ENCODE measurements around the gene NOS1AP.

- TF ChIP-seq SNAI2 (CRISPR knock-in tag; IDR thresholded peaks at IDR 0.05) (no peak), RARB (CRISPR knock-in tag; IDR thresholded peaks at IDR 0.05) (no peak), TSHZ2 (CRISPR knock-in tag; IDR thresholded peaks at IDR 0.05) (no peak), PPARA (CRISPR knock-in tag; IDR thresholded peaks at IDR 0.05; ENCODE audit: borderline replicate concordance) (no peak), TCF4 (CRISPR knock-in tag; IDR thresholded peaks at IDR 0.05; ENCODE audit: borderline replicate concordance) (no peak), ARNTL (CRISPR knock-in tag; IDR thresholded peaks at IDR 0.05; ENCODE audit: borderline replicate concordance, low read depth) (no peak), POU6F1 (CRISPR knock-in tag; IDR thresholded peaks at IDR 0.05; ENCODE audit: borderline replicate concordance, low read depth) (no peak), OSR1 (CRISPR knock-in tag; IDR thresholded peaks at IDR 0.05) (no peak), CSDC2 (CRISPR knock-in tag; IDR thresholded peaks at IDR 0.05) (no peak), ZFP30 (CRISPR knock-in tag; IDR thresholded peaks at IDR 0.05) (no peak)
These were observed 233.5 kb downstream of the NOS1AP start for GRCh38 chr1:162303004-162303344.

Data from SK-N-SH treated with all-trans-retinoic acid at 6 μM for 48 hours (cell line).